ENCODE data around the gene BNC2.

GRCh38 chr9:16527573-16527972 is 342.9 kb downstream of the BNC2 start:
- TF ChIP-seq BHLHE40 (IDR thresholded peaks at IDR 0.05; ENCODE audit: borderline replicate concordance), result no peak
- TF ChIP-seq PKNOX1 (IDR thresholded peaks at IDR 0.05), result no peak
